Measurements from ENCODE around the gene SLC51B. TPM values are rescaled to one million over a fixed set of nuclear protein-coding genes. Genes with fewer than 3 reads are reported as not detected.

The SLC51B gene
- total and polyA plus RNA-seq, 10 of the 15 experiments (the other 5 are each of a cell fraction or from before 2014, with no cell fraction given) = 0.05 to 0.17 (median 0.13) TPM; not detected in 7

GRCh38 chr15:64997066-64997465, 48.1 kb upstream of the SLC51B start:
- H3K27me3 ChIP-seq (replicated peaks in 1 of 2; ENCODE audit: control insufficient read depth in 2 of 2, insufficient read depth in 2 of 2, low read length in 1 of 2) = no peaks in the 10 kb centered on the region
- H3K36me3 ChIP-seq (ENCODE audit: control insufficient read depth in 2 of 2, insufficient read depth in 2 of 2, low read length in 1 of 2) = no peaks in the 10 kb centered on the region
- WGBS (ENCODE audit: insufficient coverage, insufficient replicate concordance, low lambda C conversion rate, missing lambda C conversion rate) = 61% methylated on average over 5 of the region's 5 CpGs
- no peak overlapping the region for H3K27ac ChIP-seq (ENCODE audit: control insufficient read depth, insufficient read depth)
- H2AFZ ChIP-seq (ENCODE audit: control insufficient read depth, low read depth, low read length) = no peak overlapping the region
- H3K79me2 ChIP-seq (ENCODE audit: control insufficient read depth, insufficient read depth, low read length) = no peaks in the 10 kb centered on the region
- BruUV-seq (replicated peaks) = no TSS peak
- POLR2A ChIA-PET = interaction anchor here (0.9 to 1.0 kb wide), 3 partner anchors 15 to 156 kb away, joined by 3 to 4 read pairs (median 3); no protein-coding TSS in a partner anchor
- no peak overlapping the region for H3K4me2 ChIP-seq (ENCODE audit: control insufficient read depth, insufficient read depth)
- ATAC-seq = no peak
- no peaks in the 10 kb centered on the region for H3K9me3 ChIP-seq (replicated peaks; ENCODE audit: control insufficient read depth, insufficient read depth, low read length)
- H3K9ac ChIP-seq (ENCODE audit: control insufficient read depth, insufficient read depth, low read length) = no peak overlapping the region
- no peak overlapping the region for H3K4me3 ChIP-seq
- H3K4me1 ChIP-seq (ENCODE audit: control insufficient read depth, insufficient read depth, low read length) = no peaks in the 10 kb centered on the region; the same call in none of the 2 replicates
- intact Hi-C loops (cut with micrococcal nuclease; ENCODE audit: unreplicated experiment) = no loop called here
- CTCF ChIA-PET = interaction anchor here (0.7 to 1.6 kb wide), 3 partner anchors 11 to 56 kb away, joined by 3 to 5 read pairs (median 3); no protein-coding TSS in a partner anchor
- TF ChIP-seq STAT1 (conservative IDR thresholded peaks at IDR 0.05) = no peak
- TF ChIP-seq FOXM1 (IDR thresholded peaks at IDR 0.05; ENCODE audit: low read depth, low read length) = no peak
- no peak for TF ChIP-seq NR2F1 (conservative IDR thresholded peaks at IDR 0.05)
- TF ChIP-seq FOS (IDR thresholded peaks at IDR 0.05; ENCODE audit: borderline replicate concordance, extremely low read depth, insufficient read length) = no peak
- TF ChIP-seq ZBED1 (IDR thresholded peaks at IDR 0.05; ENCODE audit: borderline replicate concordance) = no peak
- no peak for TF ChIP-seq ZNF622 (IDR thresholded peaks at IDR 0.05)
- no peak for TF ChIP-seq CBX3 (IDR thresholded peaks at IDR 0.05; ENCODE audit: borderline replicate concordance, low read depth)
- TF ChIP-seq SMAD5 (IDR thresholded peaks at IDR 0.05; ENCODE audit: low read depth) = no peak
- TF ChIP-seq BCLAF1 (IDR thresholded peaks at IDR 0.05) = no peak
- no peak for TF ChIP-seq MEF2A (IDR thresholded peaks at IDR 0.05; ENCODE audit: insufficient read depth, low read depth, low read length)
- TF ChIP-seq ZBTB33 (IDR thresholded peaks at IDR 0.05) = no peak
- no peak for TF ChIP-seq SMAD1 (IDR thresholded peaks at IDR 0.05; ENCODE audit: low read depth, partially characterized antibody)
- no peak for TF ChIP-seq YBX1 (IDR thresholded peaks at IDR 0.05)
- DNase-seq (ENCODE audit: low read depth, low spot score) = no peak
- FAIRE-seq = no peak
- no peaks in the 10 kb centered on the region for H4K20me1 ChIP-seq (ENCODE audit: control insufficient read depth, insufficient read depth)
- in situ Hi-C loops (cut with MboI) = no loop called here
- SMC1A ChIA-PET (ENCODE audit: uncharacterized antibody, unreplicated experiment) = interaction anchor here (0.9 to 2.3 kb wide), 4 partner anchors 12 to 206 kb away, joined by 3 to 8 read pairs (median 4); no protein-coding TSS in a partner anchor
- RAD21 ChIA-PET (ENCODE audit: unreplicated experiment) = interaction anchor here (1.4 kb wide), 1 partner anchor 11 kb away, joined by 3 read pairs; no protein-coding TSS in a partner anchor
